Peyer's patch (tissue), 4 donors: ENCODE results near the gene CCR2. TPM values are rescaled to one million over a fixed set of nuclear protein-coding genes. Genes with fewer than 3 reads are reported as not detected.

ENCODE experiments used
- DNase-seq, 3 donors: peaks; one replicate each; pipeline ENCODE4 v3.0.0-alpha.2; 2017 to 2019
- H3K27ac ChIP-seq, 4 donors: fragments of 200-600 bp; sonication (generic); one replicate each; pipeline ENCODE4 v1.5.1; 2016 to 2019
- H3K27me3 ChIP-seq, 2 donors: fragments of 200-600 bp; sonication (generic); one replicate each; pipeline ENCODE4 v1.5.1; 2019
- H3K36me3 ChIP-seq, 3 donors: fragments of 200-600 bp; sonication (generic); one replicate each; pipeline ENCODE4 v1.5.1; 2016 to 2019
- H3K4me1 ChIP-seq, 4 donors: fragments of 200-600 bp; sonication (generic); one replicate each; pipeline ENCODE4 v1.5.1; 2016 to 2019
- H3K4me3 ChIP-seq, 4 donors: fragments of 200-600 bp; sonication (generic); 1 replicate in 3 of 4; 2 replicates in 1 of 4; pipeline ENCODE4 v1.5.1; 2016 to 2019; ENCODE audit warnings: mild to moderate bottlenecking in 1 of 4
- H3K9me3 ChIP-seq, 4 donors: fragments of 200-600 bp; sonication (generic); one replicate each; pipeline ENCODE4 v1.5.1; 2016 to 2019; ENCODE audit warnings: mild to moderate bottlenecking in 1 of 4
- POLR2A ChIP-seq, 2 donors: fragments of 450-650 bp; IDR thresholded peaks; one replicate each; pipeline ENCODE4 v1.5.1; 2017; ENCODE audit warnings: antibody characterized with exemption in 2 of 2, mild to moderate bottlenecking in 2 of 2, moderate library complexity in 2 of 2
- total RNA-seq, 4 donors: library from RNA; depleted of rRNA; stranded (reverse); fragments of >200 nt; gene quantifications; one replicate each; pipeline ENCODE4 v1.1.0, GENCODE V29; 2016
- TF ChIP-seq, protein P1 (sequence below), 6 experiments: fragments of 450-650 bp in 4 of 6; fragments of 200-600 bp in 2 of 6; sonication (generic) in 1 of 6; IDR thresholded peaks; one replicate each; pipeline ENCODE4 v1.5.1; 2017 to 2019; ENCODE audit warnings: antibody characterized with exemption in 6 of 6, mild to moderate bottlenecking in 3 of 6, moderate library complexity in 1 of 6

CCR2 gene
- total RNA-seq, 4 donors from 2014 or later: 0.70 to 4.1 (median 0.80) TPM; not detected in 1

DNA sequence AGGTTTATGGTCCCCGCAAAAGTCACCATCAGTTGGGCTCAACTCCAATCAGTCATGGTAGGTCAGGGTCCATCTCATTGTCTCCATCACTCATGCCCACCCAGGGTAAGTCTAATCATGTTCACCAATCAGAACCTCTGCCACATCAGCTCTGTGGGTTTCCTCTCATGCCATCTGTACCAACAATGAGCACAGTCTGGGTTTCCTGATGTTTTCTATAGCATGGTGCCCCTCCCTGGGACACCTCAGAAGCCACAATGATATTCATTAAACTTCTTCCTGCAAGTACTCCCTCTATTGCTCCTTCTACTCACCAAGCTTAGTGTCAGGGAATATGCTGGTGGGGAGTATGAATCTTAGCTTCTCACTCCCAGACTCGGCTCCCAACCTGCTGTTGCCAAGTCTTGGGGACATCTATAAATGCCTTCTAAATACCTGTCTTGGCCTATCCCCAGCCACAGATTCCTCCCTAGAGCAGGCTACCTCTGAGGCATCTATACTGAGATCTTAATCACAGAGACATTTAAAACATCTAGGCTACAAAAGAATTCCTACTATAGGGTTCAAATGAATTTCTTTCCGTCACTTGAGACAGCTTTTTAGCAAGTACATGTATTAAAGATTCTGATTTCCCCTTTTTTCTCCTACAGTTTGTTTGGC is 5.0 kb upstream of the CCR2 start:
- Histone ChIP-seq H3K9me3 (no peaks in the 10 kb centered on the region), H3K4me1 (peaks cover 0 to 17% (median 3%) of the 10 kb centered on the region in 4 donors), H3K27ac (peak overlapping the region; percentile 10 to 56 (median 35)), H3K27me3 (no peaks in the 10 kb centered on the region), H3K4me3 (no peak overlapping the region), H3K36me3 (no peaks in the 10 kb centered on the region)
- TF ChIP-seq, protein P1, sequence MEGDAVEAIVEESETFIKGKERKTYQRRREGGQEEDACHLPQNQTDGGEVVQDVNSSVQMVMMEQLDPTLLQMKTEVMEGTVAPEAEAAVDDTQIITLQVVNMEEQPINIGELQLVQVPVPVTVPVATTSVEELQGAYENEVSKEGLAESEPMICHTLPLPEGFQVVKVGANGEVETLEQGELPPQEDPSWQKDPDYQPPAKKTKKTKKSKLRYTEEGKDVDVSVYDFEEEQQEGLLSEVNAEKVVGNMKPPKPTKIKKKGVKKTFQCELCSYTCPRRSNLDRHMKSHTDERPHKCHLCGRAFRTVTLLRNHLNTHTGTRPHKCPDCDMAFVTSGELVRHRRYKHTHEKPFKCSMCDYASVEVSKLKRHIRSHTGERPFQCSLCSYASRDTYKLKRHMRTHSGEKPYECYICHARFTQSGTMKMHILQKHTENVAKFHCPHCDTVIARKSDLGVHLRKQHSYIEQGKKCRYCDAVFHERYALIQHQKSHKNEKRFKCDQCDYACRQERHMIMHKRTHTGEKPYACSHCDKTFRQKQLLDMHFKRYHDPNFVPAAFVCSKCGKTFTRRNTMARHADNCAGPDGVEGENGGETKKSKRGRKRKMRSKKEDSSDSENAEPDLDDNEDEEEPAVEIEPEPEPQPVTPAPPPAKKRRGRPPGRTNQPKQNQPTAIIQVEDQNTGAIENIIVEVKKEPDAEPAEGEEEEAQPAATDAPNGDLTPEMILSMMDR (IDR thresholded peaks at IDR 0.05): no peak
- no peak for TF ChIP-seq POLR2A (IDR thresholded peaks at IDR 0.05)
- no peak for DNase-seq

- peak overlapping the region; percentile 24 to 56 (median 41) for H3K27ac ChIP-seq
- no peaks in the 10 kb centered on the region for H3K9me3 ChIP-seq
- no peak for TF ChIP-seq POLR2A (IDR thresholded peaks at IDR 0.05)
- TF ChIP-seq, protein P1 (IDR thresholded peaks at IDR 0.05): no peak
- peaks cover 0 to 17% (median 3%) of the 10 kb centered on the region in 4 donors for H3K4me1 ChIP-seq
- no peak overlapping the region for H3K4me3 ChIP-seq
- no peak for DNase-seq
- H3K36me3 ChIP-seq: no peaks in the 10 kb centered on the region
- no peaks in the 10 kb centered on the region for H3K27me3 ChIP-seq
Measured at GRCh38 chr3:46349484-46350261, 4.2 kb upstream of the CCR2 start.

DNA sequence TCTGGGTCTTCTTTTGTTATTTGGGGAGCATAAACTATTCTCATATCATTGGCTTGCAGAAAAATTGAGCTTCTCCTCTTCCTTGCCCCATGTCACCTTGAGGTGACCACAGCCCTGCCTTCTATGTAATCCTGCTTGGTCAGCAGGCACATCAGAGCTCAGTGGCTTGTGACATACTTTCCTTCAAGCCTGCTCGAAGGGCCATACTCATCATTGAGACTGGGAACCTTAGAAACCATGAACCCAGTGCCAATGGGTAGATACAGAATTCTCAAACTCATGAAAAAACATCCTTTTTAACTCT is 3.7 kb upstream of the CCR2 start:
- no peak for TF ChIP-seq POLR2A (IDR thresholded peaks at IDR 0.05)
- TF ChIP-seq, protein P1 (IDR thresholded peaks at IDR 0.05): no peak
- Histone ChIP-seq H3K36me3 (no peaks in the 10 kb centered on the region), H3K4me3 (no peak overlapping the region), H3K27me3 (no peaks in the 10 kb centered on the region), H3K27ac (peak overlapping the region; percentile 24 to 56 (median 41)), H3K4me1 (peaks cover 0 to 17% (median 3%) of the 10 kb centered on the region in 4 donors), H3K9me3 (no peaks in the 10 kb centered on the region)
- DNase-seq: no peak

DNA sequence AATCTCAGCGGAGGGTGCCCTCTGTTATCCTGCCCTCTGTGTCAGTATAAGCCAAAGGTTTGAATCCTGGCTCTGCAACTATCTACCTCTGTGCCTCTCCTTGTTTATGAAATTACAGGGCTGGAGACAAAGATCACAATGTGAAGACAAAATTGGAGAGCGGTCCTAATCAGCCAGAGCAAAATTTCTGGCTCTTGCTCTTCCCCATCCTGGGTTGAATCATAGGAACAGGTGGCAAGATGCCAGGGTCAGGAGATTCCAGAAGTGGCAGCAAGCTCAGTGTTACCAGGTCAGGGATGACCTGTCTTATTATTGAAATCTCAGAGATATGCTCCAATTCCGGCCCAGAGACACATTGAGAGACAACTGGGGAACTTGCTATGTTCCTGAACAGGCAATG is 2.3 kb upstream of the CCR2 start:
- Histone ChIP-seq H3K27me3 (no peaks in the 10 kb centered on the region), H3K4me3 (no peak overlapping the region), H3K9me3 (no peaks in the 10 kb centered on the region), H3K36me3 (no peaks in the 10 kb centered on the region), H3K27ac (no peak overlapping the region), H3K4me1 (peaks cover 0 to 17% (median 3%) of the 10 kb centered on the region in 4 donors)
- no peak for DNase-seq
- TF ChIP-seq POLR2A (IDR thresholded peaks at IDR 0.05): no peak
- TF ChIP-seq, protein P1 (IDR thresholded peaks at IDR 0.05): no peak

GRCh38 chr3:46353090-46353489 is 821 bp upstream of the CCR2 start:
- Histone ChIP-seq H3K9me3 (no peaks in the 10 kb centered on the region), H3K27me3 (no peaks in the 10 kb centered on the region), H3K27ac (no peak overlapping the region), H3K4me1 (peaks cover 0 to 17% (median 3%) of the 10 kb centered on the region in 4 donors), H3K4me3 (no peak overlapping the region), H3K36me3 (no peaks in the 10 kb centered on the region)
- TF ChIP-seq POLR2A (IDR thresholded peaks at IDR 0.05): no peak
- DNase-seq: no peak

DNA sequence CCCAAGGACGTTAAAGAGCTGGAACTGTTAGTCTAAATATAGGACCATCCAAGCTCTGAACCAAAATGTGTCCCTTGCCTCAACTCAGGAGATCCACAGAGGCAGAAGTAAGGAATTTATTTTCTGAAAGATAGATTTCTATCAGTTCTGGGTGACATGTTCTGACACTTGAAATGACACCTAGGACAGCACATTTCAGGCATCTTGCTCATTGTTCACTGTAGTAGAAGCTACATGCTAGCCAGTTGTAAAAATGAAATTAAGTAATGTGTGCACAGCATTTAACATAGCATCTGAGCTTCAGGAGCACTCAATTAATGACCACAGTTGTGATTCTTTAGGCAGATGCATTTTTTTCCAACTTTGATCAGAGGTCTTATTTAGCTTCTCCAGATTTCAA is 567 bp downstream of the CCR2 start:
- Histone ChIP-seq H3K4me3 (peak overlapping the region; percentile 6 to 21 (median 13)), H3K9me3 (no peaks in the 10 kb centered on the region), H3K27ac (peak overlapping the region; percentile 4 to 63 (median 18)), H3K4me1 (peaks cover 0 to 8% (median 3%) of the 10 kb centered on the region in 4 donors), H3K36me3 (no peaks in the 10 kb centered on the region), H3K27me3 (no peaks in the 10 kb centered on the region)
- DNase-seq: no peak
- no peak for TF ChIP-seq POLR2A (IDR thresholded peaks at IDR 0.05)
- TF ChIP-seq, protein P1 (IDR thresholded peaks at IDR 0.05): no peak
